Stimulated activated CD4-positive, alpha-beta T cell treated with anti-CD3 and anti-CD28 coated beads, Interleukin-12 subunit alpha, Interleukin-12 subunit beta, amount 100 ng/mL, for 48 hours (primary cell): ENCODE results near the gene CEMP1.
A peak's percentile ranks its signal among the peaks of the same experiment; 100 is the strongest.

Experiments used
- DNase-seq, 3 donors: peaks; one replicate each; pipeline ENCODE4 v3.0.0-alpha.2; 2020; ENCODE audit warnings: low read depth in 2 of 3, low spot score in 1 of 3

Gene CEMP1

GRCh38 chr16:2487517-2487842 lies 43.7 kb downstream of the CEMP1 start:
- no peak for DNase-seq

- DNase-seq: peak; percentile 53 to 65 (median 54)
Measured at GRCh38 chr16:2486645-2487516, 44.3 kb downstream of the CEMP1 start.

- DNase-seq: no peak
Measured at GRCh38 chr16:2485811-2486507, 45.2 kb downstream of the CEMP1 start.

- no peak for DNase-seq
Measured at GRCh38 chr16:2484898-2485508, 46.2 kb downstream of the CEMP1 start.

GRCh38 chr16:2483939-2484897 lies 47.0 kb downstream of the CEMP1 start:
- no peak for DNase-seq

GRCh38 chr16:2482708-2483534 lies 48.3 kb downstream of the CEMP1 start:
- DNase-seq: no peak

- no peak for DNase-seq
Measured at GRCh38 chr16:2482249-2482648, 49.0 kb downstream of the CEMP1 start.

- no peak for DNase-seq
Measured at GRCh38 chr16:2481676-2482075, 49.5 kb downstream of the CEMP1 start.

GRCh38 chr16:2480948-2481347 lies 50.3 kb downstream of the CEMP1 start:
- DNase-seq: no peak
